ENCODE measurements around the gene KLHL8. TPM values are rescaled to one million over a fixed set of nuclear protein-coding genes. Genes with fewer than 3 reads are reported as not detected.

Gene KLHL8
- total RNA-seq, 2 experiments from 2014 or later, result 9.1 to 9.8 TPM

- H3K9me3 Mint-ChIP-seq, result no peaks in the 10 kb centered on the region
- H3K36me3 Mint-ChIP-seq (ENCODE audit: low read depth), result peaks cover 62% of the 10 kb centered on the region
- ChIA-PET POLR2A (interaction anchor here (1.0 kb wide), 1 partner anchor 99 kb away, joined by 4 read pairs; the partner anchor contains the start of gene KLHL8), CTCF (interaction anchor here (1.4 kb wide), 1 partner anchor 199 kb away, joined by 4 read pairs; no protein-coding TSS in a partner anchor)
- H3K27ac Mint-ChIP-seq, result no peak overlapping the region
- peaks cover 12% of the 10 kb centered on the region for H3K4me1 Mint-ChIP-seq
- no peak for DNase-seq
- no peaks in the 10 kb centered on the region for H3K27me3 Mint-ChIP-seq
- no peak overlapping the region for H3K4me3 Mint-ChIP-seq
These were observed 98.9 kb downstream of the KLHL8 start for GRCh38 chr4:87121341-87122065.

GRCh38 chr4:87120411-87121162 lies 99.8 kb downstream of the KLHL8 start:
- no peak overlapping the region for H3K27ac Mint-ChIP-seq
- H3K9me3 Mint-ChIP-seq, result no peaks in the 10 kb centered on the region
- peaks cover 63% of the 10 kb centered on the region for H3K36me3 Mint-ChIP-seq (ENCODE audit: low read depth)
- POLR2A ChIA-PET, result interaction anchor here (1.2 kb wide), 1 partner anchor 10 kb away, joined by 3 read pairs; no protein-coding TSS in a partner anchor
- DNase-seq, result no peak
- no peaks in the 10 kb centered on the region for H3K27me3 Mint-ChIP-seq
- CTCF ChIA-PET, result no interaction called here
- peaks cover 12% of the 10 kb centered on the region for H3K4me1 Mint-ChIP-seq
- H3K4me3 Mint-ChIP-seq, result no peak overlapping the region

- Mint-ChIP-seq H3K4me1 (peaks cover 12% of the 10 kb centered on the region), H3K27me3 (no peaks in the 10 kb centered on the region), H3K4me3 (no peak overlapping the region), H3K9me3 (no peaks in the 10 kb centered on the region), H3K27ac (no peak overlapping the region), H3K36me3 (ENCODE audit: low read depth) (peaks cover 61% of the 10 kb centered on the region)
- DNase-seq, result no peak
- POLR2A ChIA-PET, result interaction anchor here (1.2 kb wide), 1 partner anchor 9 kb away, joined by 3 read pairs; no protein-coding TSS in a partner anchor
- CTCF ChIA-PET, result no interaction called here
These were observed 100.4 kb downstream of the KLHL8 start for GRCh38 chr4:87120010-87120409.

DNA sequence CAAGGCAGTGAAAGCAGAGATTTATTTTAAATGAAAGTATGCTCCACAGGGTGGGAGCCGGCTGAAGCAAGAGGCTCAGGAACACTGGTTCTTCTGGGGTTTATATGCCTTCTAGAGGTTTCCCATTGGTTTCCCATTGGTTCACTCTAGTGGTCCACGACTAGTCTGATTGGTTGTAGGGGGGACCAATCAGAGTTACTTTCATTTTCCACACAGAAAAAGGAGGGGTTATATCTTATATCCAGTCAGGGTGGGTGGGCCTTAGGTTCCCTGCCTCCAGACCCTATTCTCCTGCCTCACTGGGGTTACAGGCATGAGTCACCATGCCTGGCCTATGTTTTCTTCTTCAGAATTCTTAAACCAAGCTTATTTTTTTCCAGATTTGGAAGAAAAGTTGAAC lies 101.6 kb downstream of the KLHL8 start:
- Mint-ChIP-seq H3K4me3 (no peak overlapping the region), H3K36me3 (ENCODE audit: low read depth) (peaks cover 66% of the 10 kb centered on the region), H3K4me1 (peaks cover 12% of the 10 kb centered on the region), H3K27me3 (no peaks in the 10 kb centered on the region), H3K27ac (no peak overlapping the region), H3K9me3 (no peaks in the 10 kb centered on the region)
- CTCF ChIA-PET, result interaction anchor here (2.1 kb wide), 1 partner anchor 196 kb away, joined by 10 read pairs; no protein-coding TSS in a partner anchor
- DNase-seq, result no peak
- POLR2A ChIA-PET, result interaction anchor here (0.6 to 0.7 kb wide), 2 partner anchors 118 to 183 kb away, joined by 3 to 4 read pairs; no protein-coding TSS in a partner anchor

DNA sequence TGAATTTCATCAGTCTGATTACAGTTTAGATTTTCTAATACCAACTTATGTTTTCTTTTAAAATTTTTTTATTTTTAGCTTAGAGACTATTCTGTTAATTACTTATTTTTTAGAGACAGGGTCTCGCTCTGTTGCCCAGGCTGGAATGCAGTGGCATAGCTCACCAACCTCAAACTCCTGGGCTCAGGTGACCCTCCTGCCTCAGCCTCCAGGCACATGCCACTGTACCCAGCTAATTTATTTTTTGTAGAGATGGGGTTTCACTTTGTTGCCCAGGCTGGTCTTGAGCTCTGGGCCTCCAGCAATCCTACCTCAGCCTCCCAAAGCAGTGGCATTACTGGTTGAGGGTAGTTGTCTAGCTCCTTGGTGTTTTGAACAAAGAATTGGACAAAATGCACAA lies 102.0 kb downstream of the KLHL8 start:
- ChIA-PET POLR2A (interaction anchor here (0.6 kb wide), 2 partner anchors 90 to 118 kb away, joined by 3 read pairs; no protein-coding TSS in a partner anchor), CTCF (interaction anchor here (2.1 kb wide), 1 partner anchor 196 kb away, joined by 10 read pairs; no protein-coding TSS in a partner anchor)
- no peak for DNase-seq
- peaks cover 68% of the 10 kb centered on the region for H3K36me3 Mint-ChIP-seq (ENCODE audit: low read depth)
- H3K27me3 Mint-ChIP-seq, result no peaks in the 10 kb centered on the region
- no peak overlapping the region for H3K27ac Mint-ChIP-seq
- peaks cover 12% of the 10 kb centered on the region for H3K4me1 Mint-ChIP-seq
- no peaks in the 10 kb centered on the region for H3K9me3 Mint-ChIP-seq
- no peak overlapping the region for H3K4me3 Mint-ChIP-seq

- peaks cover 69% of the 10 kb centered on the region for H3K36me3 Mint-ChIP-seq (ENCODE audit: low read depth)
- no peak overlapping the region for H3K4me3 Mint-ChIP-seq
- H3K9me3 Mint-ChIP-seq, result no peaks in the 10 kb centered on the region
- no peak for DNase-seq
- CTCF ChIA-PET, result interaction anchor here (0.6 to 2.1 kb wide), 3 partner anchors 24 to 196 kb away, joined by 3 to 10 read pairs (median 4); no protein-coding TSS in a partner anchor
- H3K4me1 Mint-ChIP-seq, result peaks cover 12% of the 10 kb centered on the region
- no peak overlapping the region for H3K27ac Mint-ChIP-seq
- no peaks in the 10 kb centered on the region for H3K27me3 Mint-ChIP-seq
- POLR2A ChIA-PET, result no interaction called here
These were observed 102.7 kb downstream of the KLHL8 start for GRCh38 chr4:87117732-87118075.

- Mint-ChIP-seq H3K4me1 (peaks cover 16% of the 10 kb centered on the region), H3K4me3 (no peak overlapping the region), H3K27me3 (no peaks in the 10 kb centered on the region), H3K36me3 (ENCODE audit: low read depth) (peaks cover 74% of the 10 kb centered on the region), H3K9me3 (no peaks in the 10 kb centered on the region), H3K27ac (no peak overlapping the region)
- DNase-seq, result no peak
- CTCF ChIA-PET, result interaction anchor here (1.0 to 2.1 kb wide), 3 partner anchors 24 to 622 kb away, joined by 3 to 10 read pairs (median 3); no protein-coding TSS in a partner anchor
- POLR2A ChIA-PET, result interaction anchor here (0.6 kb wide), 1 partner anchor 182 kb away, joined by 3 read pairs; the partner anchor contains the start of gene AFF1
These were observed 103.2 kb downstream of the KLHL8 start for GRCh38 chr4:87117051-87117731.

- H3K27me3 Mint-ChIP-seq, result no peaks in the 10 kb centered on the region
- no peak overlapping the region for H3K27ac Mint-ChIP-seq
- H3K36me3 Mint-ChIP-seq (ENCODE audit: low read depth), result peaks cover 75% of the 10 kb centered on the region
- H3K9me3 Mint-ChIP-seq, result no peaks in the 10 kb centered on the region
- ChIA-PET CTCF (interaction anchor here (1.0 to 1.4 kb wide), 2 partner anchors 194 to 621 kb away, joined by 3 to 5 read pairs; no protein-coding TSS in a partner anchor), POLR2A (no interaction called here)
- no peak for DNase-seq
- H3K4me3 Mint-ChIP-seq, result no peak overlapping the region
- peaks cover 21% of the 10 kb centered on the region for H3K4me1 Mint-ChIP-seq
These were observed 104.2 kb downstream of the KLHL8 start for GRCh38 chr4:87116231-87116630.

DNA sequence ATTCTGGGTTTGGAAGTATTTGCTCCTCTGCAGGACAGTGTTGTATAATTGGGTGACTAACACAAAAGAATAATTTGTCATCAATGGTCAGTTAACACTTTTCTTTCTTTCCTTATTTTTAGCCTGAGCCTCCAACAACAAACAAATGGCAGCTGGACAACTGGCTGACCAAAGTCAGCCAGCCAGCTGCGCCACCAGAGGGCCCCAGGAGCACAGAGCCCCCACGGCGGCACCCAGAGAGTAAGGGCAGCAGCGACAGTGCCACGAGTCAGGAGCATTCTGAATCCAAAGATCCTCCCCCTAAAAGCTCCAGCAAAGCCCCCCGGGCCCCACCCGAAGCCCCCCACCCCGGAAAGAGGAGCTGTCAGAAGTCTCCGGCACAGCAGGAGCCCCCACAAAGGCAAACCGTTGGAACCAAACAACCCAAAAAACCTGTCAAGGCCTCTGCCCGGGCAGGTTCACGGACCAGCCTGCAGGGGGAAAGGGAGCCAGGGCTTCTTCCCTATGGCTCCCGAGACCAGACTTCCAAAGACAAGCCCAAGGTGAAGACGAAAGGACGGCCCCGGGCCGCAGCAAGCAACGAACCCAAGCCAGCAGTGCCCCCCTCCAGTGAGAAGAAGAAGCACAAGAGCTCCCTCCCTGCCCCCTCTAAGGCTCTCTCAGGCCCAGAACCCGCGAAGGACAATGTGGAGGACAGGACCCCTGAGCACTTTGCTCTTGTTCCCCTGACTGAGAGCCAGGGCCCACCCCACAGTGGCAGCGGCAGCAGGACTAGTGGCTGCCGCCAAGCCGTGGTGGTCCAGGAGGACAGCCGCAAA lies 106.0 kb downstream of the KLHL8 start:
- no peak for DNase-seq
- peaks cover 59% of the 10 kb centered on the region for H3K36me3 Mint-ChIP-seq (ENCODE audit: low read depth)
- no peaks in the 10 kb centered on the region for H3K27me3 Mint-ChIP-seq
- peaks cover 13% of the 10 kb centered on the region for H3K4me1 Mint-ChIP-seq
- no peak overlapping the region for H3K27ac Mint-ChIP-seq
- POLR2A ChIA-PET, result no interaction called here
- CTCF ChIA-PET, result interaction anchor here (1.1 kb wide), 3 partner anchors 10 to 192 kb away, joined by 3 to 4 read pairs (median 3); no protein-coding TSS in a partner anchor
- H3K4me3 Mint-ChIP-seq, result no peak overlapping the region
- H3K9me3 Mint-ChIP-seq, result no peaks in the 10 kb centered on the region

- Mint-ChIP-seq H3K36me3 (ENCODE audit: low read depth) (peaks cover 60% of the 10 kb centered on the region), H3K27me3 (no peaks in the 10 kb centered on the region), H3K27ac (no peak overlapping the region), H3K9me3 (no peaks in the 10 kb centered on the region), H3K4me1 (peaks cover 17% of the 10 kb centered on the region), H3K4me3 (no peak overlapping the region)
- DNase-seq, result no peak
- CTCF ChIA-PET, result no interaction called here
- POLR2A ChIA-PET, result no interaction called here
These were observed 108.4 kb downstream of the KLHL8 start for GRCh38 chr4:87112063-87112462.

Measured in activated CD4-positive, alpha-beta memory T cell treated with anti-CD3 and anti-CD28 coated beads, Interleukin-2, amount 10 ng/mL, durations not matched to agents 7 days and 5 days (primary cell).